Motor neuron (in vitro differentiated cells): ENCODE data around the gene GNG8. TPM values are rescaled to one million over a fixed set of nuclear protein-coding genes. Genes with fewer than 3 reads are reported as not detected.

Experiments used
- ATAC-seq, 8 experiments: fragments of 200-7000 bp; cut with Tn5 transposase; replicated peaks in 6 of 8; 2 replicates each; pipeline ENCODE4 v1.8.0; 2021; ENCODE audit warnings: mild to moderate bottlenecking in 8 of 8, moderate library complexity in 8 of 8
- H3K27ac ChIP-seq, 2 donors: fragments of 250-450 bp; sonication (Bioruptor Pico); 2 replicates each; pipeline ENCODE4 v1.9.0; 2021; ENCODE audit warnings: antibody characterized with exemption in 2 of 2, mild to moderate bottlenecking in 2 of 2, moderate library complexity in 1 of 2
- H3K4me1 ChIP-seq, 2 donors: fragments of 250-450 bp; sonication (Bioruptor Pico); replicated peaks in 1 of 2; 2 replicates each; pipeline ENCODE4 v1.6.1; 2021; ENCODE audit warnings: antibody characterized with exemption in 2 of 2, mild to moderate bottlenecking in 2 of 2, moderate library complexity in 1 of 2
- H3K4me3 ChIP-seq, 5 donors: fragments of 250-450 bp; sonication (Bioruptor Pico); 2 replicates each; pipeline ENCODE4 v1.9.0; 2021; ENCODE audit warnings: antibody characterized with exemption in 5 of 5, mild to moderate bottlenecking in 5 of 5, moderate library complexity in 4 of 5
- WGBS, 10 experiments: fragments of 450-650 bp; shearing (Covaris generic); methylation state at CpG; one replicate each; pipeline ENCODE4 v1.0.0; 2022; 5-methylcytosine and 5-hydroxymethylcytosine counted together
- in situ Hi-C, 9 experiments: fragments of 400-800 bp; cut with MboI; loops; one replicate each; pipeline ENCODE4 v1.15.0; 2021; ENCODE audit warnings: low sequenced_read_pairs in 9 of 9, low pct_unique_long_range_greater_than_20kb in 2 of 9; ENCODE audit not compliant: unreplicated experiment in 9 of 9
- total RNA-seq, 8 experiments: library from RNA; unstranded; fragments of 300-600 nt; gene quantifications; 2 replicates each; pipeline versions ENCODE4 v1.2.3 to v1.2.4, GENCODE V29; 2022

GNG8 gene
- total RNA-seq, 8 experiments from 2014 or later: not detected

DNA sequence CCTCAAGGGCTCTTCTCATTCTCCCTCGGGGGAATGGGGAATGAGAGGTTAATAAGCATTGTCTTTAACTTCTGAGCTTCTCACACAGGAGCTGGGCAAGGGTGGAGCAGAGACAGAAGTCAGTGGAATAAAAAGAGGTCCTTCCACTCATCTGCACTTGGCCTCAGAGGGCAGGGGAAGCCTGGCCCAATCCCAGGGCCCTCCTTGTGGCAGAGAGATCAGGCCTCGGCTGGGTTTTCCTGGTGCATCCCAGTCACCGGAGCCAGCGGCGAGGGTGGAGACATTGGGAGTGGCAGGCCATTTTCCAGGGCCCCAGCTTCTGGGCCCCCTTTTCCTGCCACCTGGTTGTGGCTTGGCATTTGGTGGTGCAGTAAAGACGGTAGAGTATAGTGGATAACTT, 24.2 kb downstream of the GNG8 start:
- Histone ChIP-seq H3K27ac (no peak overlapping the region), H3K4me1 (peaks cover under 1 to 3% of the 10 kb centered on the region in 2 donors), H3K4me3 (no peak overlapping the region)
- in situ Hi-C loops: loop anchor here in 2 of 9 experiments (10.0 to 25.0 kb wide), 2 partner anchors 53 to 226 kb away; partner anchors contain the start of gene DACT3 (in 1 of the 2)
- 0 to 100% (median 83%) methylated on average over 1 to 5 of the region's 6 CpGs; no CpG with 5 or more reads in 4 of the 10 experiments for WGBS, 10 experiments
- ATAC-seq: no peak

DNA sequence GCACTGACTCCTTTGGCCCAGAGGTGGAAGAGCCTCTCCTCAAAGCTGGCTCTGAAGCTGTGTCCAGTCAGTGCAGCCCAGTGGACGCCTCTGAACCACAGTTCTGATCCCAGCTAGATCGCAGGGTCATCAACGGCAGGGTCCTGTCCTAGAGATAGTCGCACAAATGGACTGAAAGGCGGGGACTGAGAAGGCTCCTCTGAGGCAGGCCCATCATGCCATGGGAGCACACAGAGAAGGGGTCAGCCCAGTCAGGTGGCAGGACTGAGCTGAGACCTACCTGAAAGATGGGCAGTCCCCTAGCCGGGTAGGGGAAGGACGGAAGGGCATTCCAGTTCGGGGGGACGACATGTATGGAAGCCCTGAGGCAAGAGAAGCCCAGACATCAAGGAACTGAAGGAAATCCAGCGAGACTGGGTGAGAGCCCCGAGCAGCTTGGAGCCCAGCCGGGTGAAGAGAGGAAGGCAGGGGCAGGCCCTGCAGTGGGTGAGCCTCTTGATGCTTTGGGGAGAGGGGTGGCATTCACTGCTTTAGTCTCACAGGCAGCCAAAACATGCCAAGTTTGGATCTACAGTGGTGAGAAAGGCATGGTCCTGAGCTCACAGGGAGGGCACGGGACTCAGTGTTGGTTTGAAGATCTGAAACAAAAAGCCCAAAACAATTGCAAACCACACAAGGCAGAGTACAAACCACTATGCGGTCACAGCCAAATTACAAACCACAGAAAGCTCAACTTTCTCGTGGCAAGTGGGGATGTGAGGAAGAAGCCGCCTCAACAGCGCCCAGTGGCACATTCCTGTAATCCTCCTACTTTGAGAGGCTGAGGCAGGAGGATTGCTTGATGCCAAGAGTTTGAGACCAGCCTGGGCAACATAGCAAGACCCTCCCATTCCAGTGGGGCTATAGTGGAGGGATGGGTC, 24.9 kb downstream of the GNG8 start:
- peaks cover 0 to 3% of the 10 kb centered on the region in 2 donors for H3K4me1 ChIP-seq
- 33 to 97% (median 83%) methylated on average over 1 to 8 of the region's 17 CpGs; no CpG with 5 or more reads in 1 of the 10 experiments for WGBS, 10 experiments
- H3K4me3 ChIP-seq: no peak overlapping the region
- ATAC-seq: peak in 1 of 8 experiments; percentile 3
- no peak overlapping the region for H3K27ac ChIP-seq
- in situ Hi-C loops: loop anchor here in 2 of 9 experiments (10.0 to 25.0 kb wide), 2 partner anchors 54 to 226 kb away; partner anchors contain the start of gene DACT3 (in 1 of the 2)

GRCh38 chr19:46610413-46610775, 25.6 kb downstream of the GNG8 start:
- in situ Hi-C loops: loop anchor here in 2 of 9 experiments (10.0 to 25.0 kb wide), 2 partner anchors 54 to 227 kb away; partner anchors contain the start of gene DACT3 (in 1 of the 2)
- Histone ChIP-seq H3K4me1 (peaks cover 0 to 3% of the 10 kb centered on the region in 2 donors), H3K4me3 (no peak overlapping the region), H3K27ac (no peak overlapping the region)
- WGBS, 10 experiments: no CpG with 5 or more reads among the region's 5 CpGs
- no peak for ATAC-seq

DNA sequence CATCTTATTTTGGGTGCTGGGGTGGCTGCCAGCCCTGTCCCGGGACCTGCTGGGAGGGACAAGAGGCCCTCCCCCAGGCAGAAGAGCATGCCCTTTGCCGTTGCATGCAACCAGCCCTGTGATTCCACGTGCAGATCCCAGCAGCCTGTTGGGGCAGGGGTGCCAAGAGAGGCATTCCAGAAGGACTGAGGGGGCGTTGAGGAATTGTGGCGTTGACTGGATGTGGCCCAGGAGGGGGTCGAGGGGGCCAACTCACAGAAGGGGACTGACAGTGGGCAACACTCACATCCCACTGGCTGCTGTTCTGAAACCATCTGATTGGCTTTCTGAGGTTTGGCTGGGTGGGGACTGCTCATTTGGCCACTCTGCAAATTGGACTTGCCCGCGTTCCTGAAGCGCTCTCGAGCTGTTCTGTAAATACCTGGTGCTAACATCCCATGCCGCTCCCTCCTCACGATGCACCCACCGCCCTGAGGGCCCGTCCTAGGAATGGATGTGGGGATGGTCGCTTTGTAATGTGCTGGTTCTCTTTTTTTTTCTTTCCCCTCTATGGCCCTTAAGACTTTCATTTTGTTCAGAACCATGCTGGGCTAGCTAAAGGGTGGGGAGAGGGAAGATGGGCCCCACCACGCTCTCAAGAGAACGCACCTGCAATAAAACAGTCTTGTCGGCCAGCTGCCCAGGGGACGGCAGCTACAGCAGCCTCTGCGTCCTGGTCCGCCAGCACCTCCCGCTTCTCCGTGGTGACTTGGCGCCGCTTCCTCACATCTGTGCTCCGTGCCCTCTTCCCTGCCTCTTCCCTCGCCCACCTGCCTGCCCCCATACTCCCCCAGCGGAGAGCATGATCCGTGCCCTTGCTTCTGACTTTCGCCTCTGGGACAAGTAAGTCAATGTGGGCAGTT, 26.2 kb downstream of the GNG8 start:
- no peak overlapping the region for H3K4me3 ChIP-seq
- 50 to 85% (median 71%) methylated on average over 2 to 21 of the region's 30 CpGs; no CpG with 5 or more reads in 3 of the 10 experiments for WGBS, 10 experiments
- in situ Hi-C loops: loop anchor here in 2 of 9 experiments (10.0 to 25.0 kb wide), 2 partner anchors 55 to 228 kb away; partner anchors contain the start of gene DACT3 (in 1 of the 2)
- H3K27ac ChIP-seq: no peak overlapping the region
- peaks cover 0 to 6% of the 10 kb centered on the region in 2 donors for H3K4me1 ChIP-seq
- no peak for ATAC-seq

DNA sequence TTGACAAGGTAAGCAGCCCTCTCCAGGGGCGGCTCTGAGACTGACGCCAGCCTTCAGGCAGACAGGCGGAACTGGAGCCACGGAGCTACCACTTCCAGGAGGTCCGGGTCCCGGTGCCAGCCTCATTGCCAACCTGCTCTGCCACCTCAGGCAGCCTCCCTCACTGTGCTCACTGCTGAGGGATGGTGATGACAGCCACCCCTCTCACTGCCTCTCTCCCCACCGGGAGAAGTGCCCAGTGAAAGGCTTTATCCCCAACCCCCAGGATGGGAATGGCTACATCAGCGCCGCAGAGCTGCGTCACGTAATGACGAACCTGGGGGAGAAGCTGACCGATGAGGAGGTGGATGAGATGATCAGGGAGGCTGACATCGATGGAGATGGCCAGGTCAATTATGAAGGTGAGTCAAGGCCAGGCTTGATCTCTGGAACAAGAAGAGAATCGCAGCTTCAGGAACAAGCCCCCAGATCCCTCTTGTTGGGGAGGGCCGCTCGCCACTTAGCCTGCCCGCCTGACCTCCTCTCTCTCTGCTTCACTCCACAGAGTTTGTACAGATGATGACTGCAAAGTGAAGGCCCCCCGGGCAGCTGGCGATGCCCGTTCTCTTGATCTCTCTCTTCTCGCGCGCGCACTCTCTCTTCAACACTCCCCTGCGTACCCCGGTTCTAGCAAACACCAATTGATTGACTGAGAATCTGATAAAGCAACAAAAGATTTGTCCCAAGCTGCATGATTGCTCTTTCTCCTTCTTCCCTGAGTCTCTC, 27.2 kb downstream of the GNG8 start:
- ATAC-seq: peak in 1 of 8 experiments; percentile 8
- no peak overlapping the region for H3K4me3 ChIP-seq
- WGBS, 10 experiments: 97 to 100% (median 97%) methylated on average over 2 to 19 of the region's 27 CpGs; no CpG with 5 or more reads in 5 of the 10 experiments
- peaks cover 6 to 10% of the 10 kb centered on the region in 2 donors for H3K4me1 ChIP-seq
- no peak overlapping the region for H3K27ac ChIP-seq
- in situ Hi-C loops: loop anchor here in 1 of 9 experiments (25.0 kb wide), 1 partner anchor 229 kb away; no protein-coding TSS in a partner anchor

GRCh38 chr19:46608178-46608577, 27.8 kb downstream of the GNG8 start:
- 20 to 100% (median 92%) methylated on average over 1 to 2 of the region's 9 CpGs; no CpG with 5 or more reads in 6 of the 10 experiments for WGBS, 10 experiments
- in situ Hi-C loops: loop anchor here in 1 of 9 experiments (25.0 kb wide), 1 partner anchor 229 kb away; no protein-coding TSS in a partner anchor
- Histone ChIP-seq H3K27ac (no peak overlapping the region), H3K4me3 (no peak overlapping the region), H3K4me1 (peaks cover 12 to 15% of the 10 kb centered on the region in 2 donors)
- no peak for ATAC-seq

DNA sequence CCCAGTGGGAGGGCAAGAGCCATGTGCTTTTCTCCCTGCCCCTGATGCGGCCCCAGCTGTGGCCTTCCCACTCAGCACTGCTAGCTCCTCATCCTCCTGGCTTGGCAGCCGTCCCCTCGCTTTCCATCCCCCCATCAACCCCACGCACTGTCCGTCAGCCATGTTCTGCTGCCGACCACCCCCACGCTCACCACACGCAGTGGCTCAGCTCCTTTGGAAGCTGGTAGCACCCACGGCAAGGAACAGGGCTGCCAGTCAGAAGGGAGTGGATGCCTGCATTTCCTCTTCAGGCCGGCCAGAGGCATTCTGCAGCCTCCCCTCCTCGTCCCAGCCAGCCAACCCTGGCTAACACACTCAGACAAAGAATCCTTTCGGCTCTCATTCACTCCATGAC, 28.6 kb downstream of the GNG8 start:
- peaks cover 18 to 21% of the 10 kb centered on the region in 2 donors for H3K4me1 ChIP-seq
- H3K27ac ChIP-seq: no peak overlapping the region
- 74 to 90% (median 79%) methylated on average over 1 to 3 of the region's 12 CpGs; no CpG with 5 or more reads in 6 of the 10 experiments for WGBS, 10 experiments
- H3K4me3 ChIP-seq: no peak overlapping the region
- in situ Hi-C loops: loop anchor here in 1 of 9 experiments (25.0 kb wide), 1 partner anchor 230 kb away; no protein-coding TSS in a partner anchor
- ATAC-seq: no peak

GRCh38 chr19:46606681-46607447, 29.1 kb downstream of the GNG8 start:
- Histone ChIP-seq H3K27ac (no peak overlapping the region), H3K4me1 (peaks cover 18 to 21% of the 10 kb centered on the region in 2 donors), H3K4me3 (no peak overlapping the region)
- no peak for ATAC-seq
- 8 to 100% (median 96%) methylated on average over 1 to 5 of the region's 12 CpGs; no CpG with 5 or more reads in 5 of the 10 experiments for WGBS, 10 experiments
- in situ Hi-C loops: loop anchor here in 1 of 9 experiments (25.0 kb wide), 1 partner anchor 230 kb away; no protein-coding TSS in a partner anchor

- in situ Hi-C loops: loop anchor here in 1 of 9 experiments (25.0 kb wide), 1 partner anchor 231 kb away; no protein-coding TSS in a partner anchor
- Histone ChIP-seq H3K27ac (no peak overlapping the region), H3K4me3 (no peak overlapping the region), H3K4me1 (peaks cover 18 to 21% of the 10 kb centered on the region in 2 donors)
- no peak for ATAC-seq
- WGBS, 10 experiments: 60 to 100% (median 95%) methylated on average over 1 to 5 of the region's 11 CpGs; no CpG with 5 or more reads in 4 of the 10 experiments
These were observed 30.0 kb downstream of the GNG8 start for GRCh38 chr19:46606019-46606418.

DNA sequence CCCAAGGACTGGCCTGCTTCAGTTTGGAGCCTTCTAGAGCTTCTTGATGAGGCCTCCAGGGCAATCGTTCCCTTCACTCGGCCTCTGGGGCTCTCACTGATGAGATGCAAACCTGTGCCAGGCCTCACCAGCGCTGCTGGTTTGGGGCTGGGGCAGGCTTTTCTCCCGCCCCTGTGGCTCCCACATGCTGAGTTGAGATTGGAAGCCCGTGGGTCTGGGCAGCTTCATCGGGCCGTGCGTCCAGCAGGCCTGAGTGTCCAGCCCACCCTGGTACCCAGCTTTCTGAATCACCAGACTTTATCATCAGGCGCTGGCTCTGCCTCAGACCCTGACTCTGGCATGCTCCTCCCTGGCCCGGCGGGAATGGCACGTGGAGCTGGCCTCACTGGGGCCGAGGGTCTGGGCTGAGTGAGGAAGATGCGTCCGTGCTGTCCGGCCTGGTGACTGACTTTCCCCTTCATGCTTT, 30.6 kb downstream of the GNG8 start:
- no peak overlapping the region for H3K4me3 ChIP-seq
- in situ Hi-C loops: loop anchor here in 1 of 9 experiments (25.0 kb wide), 1 partner anchor 232 kb away; no protein-coding TSS in a partner anchor
- peaks cover 18 to 21% of the 10 kb centered on the region in 2 donors for H3K4me1 ChIP-seq
- H3K27ac ChIP-seq: no peak overlapping the region
- WGBS, 10 experiments: 70 to 95% (median 89%) methylated on average over 2 to 10 of the region's 16 CpGs; no CpG with 5 or more reads in 6 of the 10 experiments
- no peak for ATAC-seq
